Measurements from ENCODE around the gene ROR1. TPM values are rescaled to one million over a fixed set of nuclear protein-coding genes. Genes with fewer than 3 reads are reported as not detected.

ROR1 gene
- total RNA-seq, 1 experiment from 2014 or later: 2.7 TPM

GRCh38 chr1:64087768-64088167 lies 314.0 kb downstream of the ROR1 start:
- Histone ChIP-seq H3K36me3 (ENCODE audit: control insufficient read depth in 1 of 2, insufficient read depth in 2 of 2, low read length in 2 of 2) (no peaks in the 10 kb centered on the region), H3K4me1 (ENCODE audit: control insufficient read depth in 1 of 2, insufficient read depth in 2 of 2, low read length in 2 of 2) (no peaks in the 10 kb centered on the region), H3K9me3 (ENCODE audit: control insufficient read depth in 1 of 2, insufficient read depth in 1 of 2, low read depth in 1 of 2, low read length in 2 of 2) (no peaks in the 10 kb centered on the region), H4K20me1 (ENCODE audit: insufficient read depth) (no peaks in the 10 kb centered on the region), H3K4me2 (ENCODE audit: low read length) (no peak overlapping the region), H3K9me2 (ENCODE audit: insufficient read depth) (no peaks in the 10 kb centered on the region), H3K4me3 (replicated peaks in 1 of 2; ENCODE audit: low read depth in 1 of 2, low read length in 2 of 2) (no peak overlapping the region), H3K27me3 (ENCODE audit: insufficient read depth, low read length) (0 out of 2 replicates have a peak, but pooled peaks cover 4% of the 10 kb centered on the region), H3K79me2 (ENCODE audit: insufficient read depth, low read length) (no peaks in the 10 kb centered on the region), H2AFZ (ENCODE audit: low read depth, low read length, poor library complexity, severe bottlenecking) (no peak overlapping the region), H3K27ac (ENCODE audit: low read depth, low read length) (no peak overlapping the region), H3K9ac (ENCODE audit: low read length) (no peak overlapping the region)
- BruUV-seq (replicated peaks): no TSS peak
- DNase-seq (ENCODE audit: low read depth, low spot score) (no peak), ATAC-seq (no peak)
- CTCF ChIA-PET: no interaction called here
- intact Hi-C loops (cut with micrococcal nuclease): no loop called here
- POLR2A ChIA-PET: no interaction called here
- TF ChIP-seq CTCF (IDR thresholded peaks at IDR 0.05 in 2 of 3, conservative IDR thresholded peaks at IDR 0.05 in 1 of 3; ENCODE audit: borderline replicate concordance in 1 of 3, insufficient read depth in 1 of 3, low read depth in 2 of 3, low read length in 2 of 3) (no peak), ATF3 (IDR thresholded peaks at IDR 0.05) (no peak), POLR2A (IDR thresholded peaks at IDR 0.05; ENCODE audit: borderline replicate concordance, extremely low read depth, insufficient read depth, insufficient read length) (no peak), EGR1 (IDR thresholded peaks at IDR 0.05; ENCODE audit: low read depth) (no peak), YY1 (IDR thresholded peaks at IDR 0.05; ENCODE audit: extremely low read depth, insufficient replicate concordance, low read depth, low read length) (no peak), SRF (IDR thresholded peaks at IDR 0.05; ENCODE audit: low read depth) (no peak), EZH2 (IDR thresholded peaks at IDR 0.05) (no peak), JUND (IDR thresholded peaks at IDR 0.05) (no peak), RAD21 (IDR thresholded peaks at IDR 0.05; ENCODE audit: low read depth) (no peak), ELF1 (IDR thresholded peaks at IDR 0.05; ENCODE audit: borderline replicate concordance, low read depth) (no peak), ZFX (IDR thresholded peaks at IDR 0.05) (no peak), CEBPB (IDR thresholded peaks at IDR 0.05; ENCODE audit: low read depth) (no peak), EZH2phosphoT487 (IDR thresholded peaks at IDR 0.05; ENCODE audit: borderline replicate concordance) (no peak), CBX3 (IDR thresholded peaks at IDR 0.05; ENCODE audit: low read depth) (no peak), FOSL1 (IDR thresholded peaks at IDR 0.05; ENCODE audit: low read depth) (no peak), SIN3A (IDR thresholded peaks at IDR 0.05; ENCODE audit: low read depth) (no peak), ZBTB33 (IDR thresholded peaks at IDR 0.05; ENCODE audit: extremely low read depth, insufficient replicate concordance, low read length) (no peak), SP1 (IDR thresholded peaks at IDR 0.05; ENCODE audit: low read depth) (no peak)
- RAD21 ChIA-PET (ENCODE audit: low non-redundant PET in 1 of 2, low total read pairs in 2 of 2, uncharacterized antibody in 2 of 2, unreplicated experiment in 2 of 2): no interaction called here

All from HCT116 (cell line).